HL-60/S4 treated with retinoic acid at 250 ng/mL for 4 days and 3 days (cell line): Measurements from ENCODE around the gene CTSD.

ENCODE experiments used
- in situ Hi-C: fragments of 300-500 bp; cut with MboI; formaldehyde crosslinking; loops from 2 replicates; pipeline ENCODE4 v1.7.0; 2022; ENCODE audit warnings: low sequenced_read_pairs

Gene CTSD

DNA sequence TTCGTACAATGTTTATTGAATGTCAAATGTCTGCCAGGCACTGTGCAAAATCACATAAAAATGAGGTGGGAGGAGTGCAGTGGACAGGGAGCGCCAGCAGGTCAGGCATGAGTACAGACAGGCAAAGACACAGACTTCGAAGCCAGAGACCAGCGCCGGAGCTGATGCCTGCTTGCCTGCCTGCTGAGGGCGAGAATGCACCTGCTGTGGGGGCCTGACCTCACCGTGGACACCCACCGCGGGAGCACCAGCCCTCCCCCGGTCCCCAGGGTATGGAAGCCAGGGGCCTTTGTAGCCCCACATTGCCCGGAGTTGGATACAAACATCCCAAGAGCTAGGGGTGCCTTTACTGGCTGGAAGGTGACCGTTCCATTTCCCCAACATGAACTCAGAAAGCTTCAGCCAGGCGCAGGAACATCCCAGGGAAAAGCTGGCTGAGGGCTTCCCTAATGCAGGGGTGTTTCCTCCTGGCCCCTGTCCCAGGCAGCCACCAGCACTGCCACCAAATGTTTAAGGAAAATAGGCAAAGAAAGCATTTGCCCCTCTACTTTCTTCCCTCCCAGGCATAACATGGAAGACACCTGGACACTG, 31.2 kb downstream of the CTSD start:
- in situ Hi-C loops, result no loop called here

DNA sequence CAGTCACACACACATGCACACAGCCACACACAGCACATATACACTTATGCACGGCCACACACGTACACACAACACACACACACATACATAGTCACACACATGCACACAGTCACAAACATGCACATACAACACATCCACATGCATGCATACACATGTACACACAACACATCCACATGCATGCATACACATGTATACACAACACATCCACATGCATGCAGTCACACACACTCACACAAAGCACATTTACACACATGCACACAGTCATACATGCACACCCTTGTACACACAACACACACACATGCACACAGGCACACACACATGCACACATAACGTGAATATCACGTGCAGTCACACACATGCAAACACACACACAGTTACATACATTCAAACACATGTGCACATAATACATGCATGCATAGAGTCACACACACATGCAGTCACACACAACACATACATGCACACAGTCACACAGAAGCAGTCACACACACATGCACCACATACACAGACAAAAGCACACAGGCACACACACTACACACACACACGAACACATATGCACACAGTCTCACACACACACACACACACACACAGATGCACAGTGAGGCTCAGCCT, 32.2 kb downstream of the CTSD start:
- in situ Hi-C loops, result no loop called here

DNA sequence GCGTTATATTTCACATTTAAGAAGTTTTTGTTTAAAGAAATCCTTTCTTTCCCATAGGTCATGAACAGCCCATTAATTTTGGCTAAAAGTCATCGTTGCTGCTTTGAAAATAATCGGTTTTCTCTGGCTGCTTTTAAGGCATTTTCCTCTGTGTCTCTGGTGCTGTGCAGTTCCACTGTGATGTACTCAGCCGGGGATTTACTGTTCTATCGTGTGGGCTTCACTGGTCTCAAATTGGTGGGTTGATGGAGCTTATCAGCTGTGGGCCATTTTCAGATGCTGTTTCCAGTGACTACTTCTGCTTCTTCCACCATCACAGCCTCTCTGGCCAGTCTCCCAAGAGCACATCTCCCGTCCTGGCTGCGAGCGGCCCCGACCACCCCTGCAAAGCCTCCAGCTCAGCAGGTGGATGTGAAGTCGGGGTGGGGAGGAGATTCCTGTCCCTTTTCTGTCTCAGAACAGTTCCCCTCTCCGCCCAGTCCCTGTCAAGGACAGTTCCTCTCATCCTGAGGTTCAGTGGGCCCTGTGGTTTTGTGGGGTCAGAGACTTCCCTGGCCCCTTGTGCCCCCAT, 33.6 kb downstream of the CTSD start:
- in situ Hi-C loops, result no loop called here

DNA sequence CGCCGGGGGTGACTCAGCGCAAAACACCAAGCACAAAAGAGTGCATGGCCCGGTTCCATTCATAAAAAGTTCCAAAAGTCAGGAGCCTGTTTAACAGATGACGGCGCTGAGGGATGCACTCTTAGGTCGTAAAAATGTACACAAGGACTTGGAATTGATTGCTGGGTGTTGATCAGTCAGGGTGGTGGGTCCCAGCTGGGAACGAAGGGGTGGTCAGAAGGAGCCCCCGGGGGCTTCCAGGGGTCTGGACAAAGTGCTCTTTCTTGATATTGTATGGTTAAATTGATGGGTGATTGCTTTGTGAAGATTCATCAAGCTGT, 34.1 kb downstream of the CTSD start:
- in situ Hi-C loops, result no loop called here

DNA sequence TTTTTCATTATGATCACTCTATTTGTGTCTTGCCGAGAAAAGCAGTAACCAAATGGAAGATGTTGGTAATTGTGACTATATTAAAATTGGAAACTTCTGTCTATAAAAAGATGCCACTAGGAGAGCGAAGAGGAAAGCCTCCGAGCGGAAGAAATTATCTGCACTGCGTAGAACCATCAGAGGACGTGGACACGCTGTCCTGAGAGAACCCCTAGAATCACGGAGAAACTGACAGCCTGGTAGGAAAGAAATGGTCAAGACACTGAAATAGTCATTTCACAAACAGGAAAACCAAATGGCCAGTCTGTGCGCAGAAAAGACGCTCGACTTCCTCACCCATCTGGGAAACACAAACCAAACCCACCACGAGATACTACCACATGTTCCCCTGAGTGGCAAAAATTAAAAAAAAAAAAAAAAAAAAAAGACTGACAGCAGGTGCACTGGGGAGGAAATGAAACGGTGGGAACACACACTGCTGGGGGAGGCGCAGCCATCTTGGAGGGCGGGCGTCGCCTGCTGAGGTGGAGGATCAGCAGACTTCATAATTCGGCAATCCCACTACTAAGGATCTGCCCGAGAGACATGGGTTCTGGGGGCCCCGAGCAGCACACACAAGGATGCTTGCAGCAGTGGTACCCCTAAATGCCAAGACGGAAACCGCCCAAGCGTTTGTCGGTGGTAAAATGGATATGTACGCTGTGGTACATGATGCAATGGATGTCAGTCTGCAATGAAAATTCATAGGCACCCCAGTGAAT, 34.6 kb downstream of the CTSD start:
- in situ Hi-C loops, result no loop called here

DNA sequence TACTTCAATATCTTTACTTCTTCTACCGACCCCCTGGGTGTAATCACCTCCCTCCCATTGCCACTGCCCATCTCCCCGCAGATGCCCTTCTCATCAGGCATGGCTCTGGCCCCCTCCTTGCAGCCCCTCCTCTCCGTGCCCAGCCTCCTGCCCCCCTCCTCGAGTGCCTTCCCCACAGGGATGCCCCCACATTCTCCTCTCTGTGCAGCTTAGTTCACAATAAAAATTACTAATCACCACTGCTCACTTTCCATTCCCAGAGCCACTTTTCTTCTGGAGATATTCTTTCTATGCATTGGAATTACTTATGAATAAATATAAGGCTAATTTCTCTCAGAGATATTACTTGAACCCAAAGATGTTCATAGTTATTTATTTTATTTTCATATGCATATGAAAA, 35.4 kb downstream of the CTSD start:
- in situ Hi-C loops, result no loop called here

DNA sequence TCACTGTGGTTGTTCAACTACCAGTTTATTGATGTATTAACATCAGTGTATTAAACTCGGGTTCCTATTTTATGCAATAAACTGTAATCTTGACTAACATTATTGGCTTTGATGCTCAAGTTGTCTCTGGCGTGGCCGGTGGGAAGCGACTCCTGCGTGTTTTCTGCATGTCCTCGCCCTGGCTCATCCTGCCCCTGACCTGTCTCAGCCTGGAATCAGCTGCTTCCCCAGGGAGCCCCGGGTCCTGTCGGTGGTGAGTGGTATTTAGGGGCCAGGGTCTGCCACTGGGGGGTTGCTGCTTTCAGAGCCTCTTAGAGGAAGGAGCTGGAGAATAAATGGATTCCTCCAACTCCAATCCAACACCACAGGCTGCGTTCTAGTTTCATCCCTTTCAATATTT, 35.9 kb downstream of the CTSD start:
- in situ Hi-C loops, result no loop called here

DNA sequence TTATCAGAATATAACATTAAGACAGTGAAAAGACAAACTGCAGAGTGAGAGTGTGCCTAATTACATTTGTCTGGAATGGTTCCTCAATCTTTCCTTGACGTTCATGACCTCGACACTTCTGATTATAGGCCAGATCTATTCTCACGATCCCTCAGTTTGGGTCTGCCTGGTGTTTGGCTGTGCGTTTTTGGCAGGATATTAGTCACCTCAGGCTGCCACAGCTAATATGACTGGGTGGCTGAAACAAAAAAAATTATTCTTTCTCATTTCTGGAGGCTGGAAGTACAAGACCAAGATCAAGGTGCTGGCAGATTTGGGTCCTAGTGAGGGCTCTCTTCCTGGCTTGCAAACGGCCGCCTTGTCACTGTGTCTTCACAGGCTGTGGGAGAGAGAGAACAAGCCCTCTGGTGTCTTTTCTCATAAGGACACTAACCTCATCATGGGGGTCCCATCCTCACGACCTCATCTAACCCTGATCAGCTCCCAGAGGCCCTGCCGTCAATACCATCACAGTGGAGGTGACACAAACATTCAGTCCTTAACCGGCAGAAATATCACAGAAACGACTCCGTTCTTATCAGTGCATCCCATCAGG, 36.5 kb downstream of the CTSD start:
- in situ Hi-C loops, result no loop called here

DNA sequence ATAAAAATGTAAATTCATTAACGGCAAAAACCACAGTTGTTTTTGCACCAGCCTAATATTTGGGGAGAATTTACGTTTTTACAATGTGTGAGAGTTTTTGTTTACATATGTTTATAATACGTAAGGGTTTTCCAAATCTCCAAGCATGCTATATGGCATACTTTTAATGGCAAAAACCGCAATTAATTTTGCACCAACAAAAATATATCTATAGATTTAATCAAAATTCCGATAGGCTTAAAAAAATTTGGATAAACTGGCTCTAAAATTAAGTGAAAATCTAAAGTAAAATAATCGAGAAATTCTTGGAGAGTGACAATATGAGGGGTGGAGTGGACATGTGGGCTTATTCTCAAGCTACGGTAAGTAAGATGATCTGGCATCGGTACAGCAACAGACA, 43.9 kb downstream of the CTSD start:
- in situ Hi-C loops, result no loop called here

DNA sequence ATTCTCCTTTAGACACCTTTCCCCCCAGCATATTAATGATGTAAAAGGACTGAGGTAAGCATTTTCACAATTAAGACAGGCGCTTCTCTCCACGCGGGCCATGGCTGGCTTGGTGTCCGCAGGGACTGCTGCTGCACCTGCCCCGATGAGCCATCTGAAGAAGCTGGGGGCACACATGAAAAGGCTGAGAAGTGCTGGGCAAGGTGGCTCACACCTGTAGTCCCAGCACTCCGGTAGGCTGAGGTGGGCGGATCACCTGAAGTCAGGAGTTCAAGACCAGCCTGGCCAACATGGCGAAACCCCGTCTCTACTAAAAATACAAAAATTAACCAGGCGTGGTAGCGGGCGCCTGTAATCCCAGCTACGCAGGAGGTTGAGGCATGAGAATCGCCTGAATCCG, 45.4 kb downstream of the CTSD start:
- in situ Hi-C loops, result no loop called here

DNA sequence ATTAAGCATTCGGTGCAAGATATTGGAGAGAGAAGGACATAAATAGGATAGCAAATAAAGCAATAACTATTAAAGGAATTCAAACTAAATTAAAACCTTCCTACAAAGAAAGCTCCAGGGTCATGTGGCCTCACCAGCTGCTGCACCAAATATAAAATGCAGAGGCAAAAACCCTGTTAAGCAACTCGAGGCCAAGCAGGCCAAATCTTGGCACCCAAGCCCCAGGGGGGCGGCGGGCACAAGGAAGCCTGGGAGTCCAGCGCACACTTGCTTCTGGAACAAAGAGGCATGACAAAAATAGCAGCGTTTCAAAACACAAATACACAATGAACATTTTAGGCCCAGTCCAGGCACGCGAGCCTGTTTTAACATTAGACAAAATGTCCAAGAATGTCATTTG, 46.0 kb downstream of the CTSD start:
- in situ Hi-C loops, result no loop called here

DNA sequence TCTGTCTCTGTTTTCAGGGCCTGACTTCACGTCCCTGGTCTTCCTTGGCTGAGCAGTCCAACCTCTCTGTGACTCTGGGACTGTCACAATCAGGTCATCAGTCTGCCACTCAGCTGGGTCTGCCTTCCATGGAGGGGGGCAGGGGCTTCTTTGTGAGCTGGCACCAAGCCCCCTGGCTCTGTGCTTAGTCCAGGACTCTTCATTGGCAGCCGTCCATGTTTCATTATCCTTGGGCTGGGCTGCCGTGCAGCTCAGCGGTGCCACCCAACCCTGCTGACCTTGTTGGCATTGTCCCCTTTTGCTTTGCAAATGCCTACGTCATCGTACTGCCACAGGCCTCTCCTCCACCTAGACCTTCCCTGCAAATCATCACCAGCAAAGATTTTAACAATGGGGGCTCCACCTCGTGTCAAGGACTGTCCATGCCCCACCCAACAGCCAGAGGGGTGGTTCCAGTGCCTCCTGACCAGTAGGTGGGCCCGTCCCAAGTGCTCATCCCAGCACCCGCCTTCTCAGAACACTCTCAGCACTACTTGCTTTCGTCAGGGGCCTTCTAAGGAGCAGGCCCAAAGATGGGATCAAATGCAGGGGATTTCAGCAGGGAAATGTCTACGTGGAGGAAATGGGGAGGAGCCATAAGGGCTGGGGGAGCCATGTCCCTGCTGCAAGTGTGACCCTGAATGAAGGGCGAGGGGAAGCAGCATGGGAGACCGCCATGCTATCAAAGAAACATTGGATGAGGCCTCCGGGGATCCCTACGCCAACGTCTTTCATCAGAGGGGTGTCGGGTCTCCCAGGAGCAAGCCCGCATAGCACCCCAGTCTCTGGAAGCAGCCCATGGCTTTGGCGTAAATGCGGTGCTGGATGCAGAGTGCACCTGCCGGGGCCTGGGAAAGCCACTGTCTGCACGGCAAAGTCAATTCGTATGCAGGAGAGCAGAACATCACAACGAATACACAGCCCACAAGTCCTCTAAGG, 48.5 kb downstream of the CTSD start:
- in situ Hi-C loops, result no loop called here

DNA sequence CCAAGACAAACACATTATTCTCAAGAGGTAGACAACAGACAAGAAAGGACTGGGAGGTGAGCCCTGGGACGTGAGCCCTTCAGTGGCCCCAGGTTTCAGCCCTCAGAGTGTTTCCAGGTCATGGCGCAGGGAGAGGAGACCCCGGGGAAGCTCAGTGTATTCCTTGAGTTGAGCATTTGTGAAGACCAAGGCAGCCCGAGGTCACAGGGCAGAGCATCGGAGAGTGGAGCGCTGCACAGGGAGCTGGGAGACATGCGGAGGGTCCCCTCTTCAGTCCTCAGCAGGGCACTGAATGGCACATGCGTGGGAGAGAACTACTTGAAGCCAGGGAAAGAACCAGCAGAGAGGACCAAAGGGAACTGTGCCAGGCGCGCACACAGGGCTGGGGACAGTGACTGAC, 55.0 kb downstream of the CTSD start:
- in situ Hi-C loops, result no loop called here

DNA sequence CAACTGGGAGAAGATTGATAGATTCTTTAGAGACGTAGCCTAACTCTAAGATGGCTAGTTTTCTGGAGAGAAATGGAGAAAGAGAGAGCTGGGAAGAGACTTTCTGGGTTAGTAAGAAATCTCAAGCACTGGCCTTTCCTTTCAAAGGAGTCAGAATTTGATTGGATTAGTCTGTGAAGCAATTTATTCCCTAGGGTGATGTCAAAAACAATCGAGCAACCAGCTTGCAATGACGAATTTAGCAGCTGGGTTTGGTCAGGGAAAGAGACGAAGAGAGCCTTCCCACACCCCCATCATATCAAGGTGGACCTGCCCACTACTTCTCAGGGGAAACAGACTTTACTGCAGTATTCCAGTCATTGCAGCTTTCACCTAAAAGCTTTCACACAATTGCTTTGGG, 56.0 kb downstream of the CTSD start:
- in situ Hi-C loops, result no loop called here

DNA sequence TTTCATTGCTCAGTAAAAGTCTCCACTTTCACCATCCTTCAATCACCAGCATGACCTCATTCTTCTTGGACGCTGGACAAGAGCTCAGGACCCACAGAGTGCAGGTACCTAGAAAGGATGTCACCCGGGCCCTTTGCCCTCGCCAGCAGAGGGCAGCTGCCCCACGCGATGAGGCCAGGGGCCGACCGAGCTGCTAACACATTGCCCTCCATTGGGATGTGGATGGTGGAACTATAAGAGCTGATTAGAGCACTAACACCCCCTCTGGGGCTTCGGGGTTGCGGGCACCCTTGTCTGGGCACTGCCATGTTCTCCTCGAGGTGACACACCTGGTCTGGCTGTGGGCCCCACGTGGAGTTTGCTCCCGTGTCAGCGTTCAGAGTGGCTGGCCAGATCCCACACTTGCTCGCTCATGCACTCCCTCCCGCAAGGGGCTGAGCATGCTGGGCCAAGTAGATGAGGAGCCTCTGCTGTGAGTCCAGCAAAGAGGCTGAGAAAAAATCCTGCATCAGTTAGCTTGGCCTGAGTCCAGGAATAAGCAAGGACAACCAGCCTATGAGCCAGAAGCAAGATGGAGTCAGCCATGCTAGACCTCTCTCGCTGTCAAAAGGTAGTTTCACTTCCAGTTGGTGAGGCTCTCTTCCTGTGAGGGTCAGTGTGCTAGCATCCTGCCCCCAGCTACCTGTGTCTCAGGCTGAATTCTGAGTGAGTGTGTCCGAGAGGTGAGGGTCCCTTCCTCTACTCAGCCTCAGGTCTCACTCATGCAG, 56.9 kb downstream of the CTSD start:
- in situ Hi-C loops, result no loop called here

DNA sequence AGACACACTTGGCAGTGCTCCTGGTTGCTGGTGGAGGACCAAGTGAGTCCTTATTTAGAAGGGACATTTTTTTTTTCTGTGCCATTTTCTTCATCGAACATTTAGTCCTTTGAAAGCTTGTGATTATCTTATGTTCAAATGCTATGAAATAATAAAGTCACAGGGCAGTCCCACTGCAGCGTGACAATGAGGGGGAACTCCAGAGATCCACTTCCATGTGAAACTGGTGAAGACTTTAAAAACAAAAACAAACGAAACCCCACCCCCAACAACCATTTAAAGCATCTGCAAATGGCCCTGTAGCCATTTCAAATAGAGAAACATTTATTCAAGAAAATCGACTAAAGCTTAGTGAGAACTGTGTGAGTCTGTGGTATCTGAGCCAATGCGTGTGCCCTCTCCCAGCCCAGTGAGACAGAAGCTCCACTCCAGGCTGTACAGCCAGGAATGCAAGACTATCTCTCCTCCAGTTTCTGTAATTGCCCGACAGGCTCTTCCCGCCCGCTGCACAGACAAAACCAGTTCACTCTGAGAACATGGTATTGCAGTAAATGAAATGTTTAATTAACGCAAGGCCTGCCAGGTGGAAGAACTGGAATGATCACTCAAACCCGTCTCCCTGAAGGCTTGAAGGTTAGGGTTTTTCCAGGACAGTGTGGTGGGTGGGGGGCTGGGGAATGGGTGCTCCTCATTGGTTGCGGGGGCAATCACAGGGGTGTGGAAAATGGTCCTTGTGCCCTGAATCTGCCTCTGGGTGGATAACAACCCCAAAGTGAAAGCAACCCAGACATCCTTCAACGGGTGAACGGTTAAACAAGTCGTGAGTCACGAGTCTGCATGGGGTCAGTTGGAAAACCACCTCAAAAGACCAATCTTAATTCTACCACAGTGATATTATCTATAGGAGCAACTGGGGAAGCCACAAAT, 58.3 kb downstream of the CTSD start:
- in situ Hi-C loops, result no loop called here

DNA sequence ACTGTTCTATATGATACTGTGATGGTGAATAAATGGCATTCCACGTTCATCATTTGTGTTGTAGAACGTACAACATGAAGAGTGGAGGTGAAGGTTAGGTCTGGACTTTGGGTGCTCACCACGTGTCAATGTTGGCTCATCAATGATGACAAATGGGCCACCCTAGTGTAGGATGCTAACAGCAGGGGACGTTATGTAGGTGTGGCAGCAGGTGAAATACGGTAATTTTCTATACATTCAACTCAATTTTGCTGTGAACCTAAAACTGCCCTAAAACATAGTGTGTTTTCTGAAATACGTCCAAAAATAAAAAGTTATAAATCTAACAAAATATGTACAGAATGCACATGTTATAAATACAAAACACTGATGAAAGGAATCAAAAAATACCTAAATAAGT, 60.6 kb downstream of the CTSD start:
- in situ Hi-C loops, result no loop called here
